ENCODE measurements around the gene DLG1.

The DLG1 gene

DNA sequence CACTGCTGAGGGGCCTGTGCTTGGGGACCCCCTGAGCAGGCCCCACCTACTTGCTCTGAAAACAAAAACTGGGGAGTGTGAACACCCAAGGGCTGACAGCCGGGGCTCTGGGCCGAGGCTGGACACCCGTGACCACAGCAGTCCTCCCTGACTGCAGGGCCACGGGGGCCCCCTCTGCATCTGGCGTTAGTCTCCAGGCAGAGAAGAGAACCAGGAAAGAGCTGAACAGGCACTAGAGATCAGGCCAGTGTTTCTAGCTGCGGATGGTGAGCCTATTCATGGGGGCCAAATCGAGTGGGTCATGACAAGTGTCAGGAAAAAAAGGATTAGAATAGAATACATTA, 285.9 kb downstream of the DLG1 start:
- TF ChIP-seq TAF1 (IDR thresholded peaks at IDR 0.05; ENCODE audit: low read depth) (no peak), TEAD4 (IDR thresholded peaks at IDR 0.05) (no peak)

DNA sequence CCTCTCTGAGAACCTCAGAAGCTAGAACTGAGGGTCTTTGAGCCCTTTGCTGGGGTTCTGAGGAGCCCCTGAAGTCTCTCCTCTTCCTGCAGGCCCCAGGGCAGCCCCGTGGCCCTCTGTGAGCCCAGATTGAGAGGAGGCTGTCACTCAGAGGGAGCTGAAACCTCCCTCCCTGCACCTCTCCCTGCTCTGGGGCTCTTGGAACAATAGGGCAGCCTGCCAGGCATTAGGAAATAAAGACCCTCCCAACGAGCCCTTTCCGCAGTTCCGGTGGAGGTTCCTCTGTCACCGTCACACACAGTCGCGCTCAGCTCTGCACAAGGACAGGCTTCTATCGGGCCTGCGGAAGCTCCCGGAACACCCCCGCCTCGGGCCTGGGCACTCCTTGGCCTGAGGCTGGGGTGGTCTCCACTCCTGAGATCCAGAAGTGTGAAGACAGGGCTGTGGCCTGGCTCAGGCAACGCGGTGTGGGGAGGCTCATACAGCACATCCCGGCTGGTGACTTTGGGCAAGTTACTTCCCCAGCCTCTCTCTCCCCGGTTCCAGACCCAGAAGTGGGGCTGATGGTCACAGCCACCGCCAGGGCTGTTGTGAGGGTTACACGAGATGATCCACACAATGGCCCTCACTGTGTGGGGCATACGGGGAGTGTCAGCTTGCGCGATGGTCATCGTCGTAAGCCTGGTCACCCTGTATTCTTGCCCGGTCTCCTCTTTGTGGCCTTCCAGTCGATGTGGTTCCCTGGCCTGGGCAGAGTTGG, 286.5 kb downstream of the DLG1 start:
- TF ChIP-seq CREB1 (IDR thresholded peaks at IDR 0.05; ENCODE audit: low read depth) = no peak
- TF ChIP-seq YY1 (IDR thresholded peaks at IDR 0.05; ENCODE audit: low read depth) = no peak
- TF ChIP-seq TCF12 (IDR thresholded peaks at IDR 0.05; ENCODE audit: low read depth) = no peak
- no peak for TF ChIP-seq RAD21 (IDR thresholded peaks at IDR 0.05; ENCODE audit: low read depth)
- TF ChIP-seq NFIC (IDR thresholded peaks at IDR 0.05) = no peak

DNA sequence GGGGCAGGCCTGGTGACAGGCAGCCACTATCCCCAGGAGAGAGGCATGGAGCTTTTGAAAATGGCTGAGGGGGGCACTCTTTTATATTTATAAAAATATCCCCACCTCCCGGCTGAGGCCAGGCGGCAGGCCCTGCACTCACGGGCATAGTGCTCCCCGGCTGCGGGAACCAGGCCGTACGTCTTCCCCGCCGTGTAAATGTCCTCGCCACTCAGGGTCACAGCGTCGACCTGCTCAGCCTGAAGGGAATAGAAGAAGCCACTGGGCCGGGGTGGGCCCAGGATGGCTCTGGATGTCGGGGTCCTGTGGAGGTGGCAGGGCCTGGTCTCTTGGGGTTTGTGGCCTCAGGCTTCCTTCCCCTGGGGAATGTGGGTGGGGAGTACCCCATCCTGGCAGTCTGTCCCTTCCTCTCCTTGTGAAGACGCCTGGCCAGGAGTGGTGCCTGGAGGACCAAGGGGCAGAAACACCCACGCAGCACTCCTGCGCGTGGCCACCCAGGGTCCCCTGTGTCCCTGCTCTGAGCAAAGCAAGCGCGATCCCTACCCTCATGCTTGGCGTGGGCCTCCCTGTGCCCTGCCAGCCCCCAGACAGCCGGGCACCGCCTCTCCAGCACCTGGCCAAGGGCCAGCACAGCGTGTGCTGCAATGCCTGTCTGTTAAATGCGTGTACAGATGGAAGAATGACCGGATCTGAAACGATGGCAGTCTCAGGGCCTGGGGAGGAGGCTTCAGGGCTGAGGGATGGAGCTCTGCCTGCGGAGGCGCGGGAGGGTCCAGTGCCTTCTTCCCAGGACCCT, 287.7 kb downstream of the DLG1 start:
- TF ChIP-seq, protein P1, sequence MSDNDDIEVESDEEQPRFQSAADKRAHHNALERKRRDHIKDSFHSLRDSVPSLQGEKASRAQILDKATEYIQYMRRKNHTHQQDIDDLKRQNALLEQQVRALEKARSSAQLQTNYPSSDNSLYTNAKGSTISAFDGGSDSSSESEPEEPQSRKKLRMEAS (IDR thresholded peaks at IDR 0.05) = no peak
- TF ChIP-seq EGR1 (IDR thresholded peaks at IDR 0.05) = no peak
- TF ChIP-seq TEAD4 (IDR thresholded peaks at IDR 0.05) = no peak
- TF ChIP-seq NFIC (IDR thresholded peaks at IDR 0.05) = no peak
- TF ChIP-seq CREB1 (IDR thresholded peaks at IDR 0.05; ENCODE audit: low read depth) = no peak
- TF ChIP-seq CEBPB (IDR thresholded peaks at IDR 0.05) = no peak
- TF ChIP-seq TCF12 (IDR thresholded peaks at IDR 0.05; ENCODE audit: low read depth) = no peak
- TF ChIP-seq YY1 (IDR thresholded peaks at IDR 0.05; ENCODE audit: low read depth) = no peak
- TF ChIP-seq, protein P2, sequence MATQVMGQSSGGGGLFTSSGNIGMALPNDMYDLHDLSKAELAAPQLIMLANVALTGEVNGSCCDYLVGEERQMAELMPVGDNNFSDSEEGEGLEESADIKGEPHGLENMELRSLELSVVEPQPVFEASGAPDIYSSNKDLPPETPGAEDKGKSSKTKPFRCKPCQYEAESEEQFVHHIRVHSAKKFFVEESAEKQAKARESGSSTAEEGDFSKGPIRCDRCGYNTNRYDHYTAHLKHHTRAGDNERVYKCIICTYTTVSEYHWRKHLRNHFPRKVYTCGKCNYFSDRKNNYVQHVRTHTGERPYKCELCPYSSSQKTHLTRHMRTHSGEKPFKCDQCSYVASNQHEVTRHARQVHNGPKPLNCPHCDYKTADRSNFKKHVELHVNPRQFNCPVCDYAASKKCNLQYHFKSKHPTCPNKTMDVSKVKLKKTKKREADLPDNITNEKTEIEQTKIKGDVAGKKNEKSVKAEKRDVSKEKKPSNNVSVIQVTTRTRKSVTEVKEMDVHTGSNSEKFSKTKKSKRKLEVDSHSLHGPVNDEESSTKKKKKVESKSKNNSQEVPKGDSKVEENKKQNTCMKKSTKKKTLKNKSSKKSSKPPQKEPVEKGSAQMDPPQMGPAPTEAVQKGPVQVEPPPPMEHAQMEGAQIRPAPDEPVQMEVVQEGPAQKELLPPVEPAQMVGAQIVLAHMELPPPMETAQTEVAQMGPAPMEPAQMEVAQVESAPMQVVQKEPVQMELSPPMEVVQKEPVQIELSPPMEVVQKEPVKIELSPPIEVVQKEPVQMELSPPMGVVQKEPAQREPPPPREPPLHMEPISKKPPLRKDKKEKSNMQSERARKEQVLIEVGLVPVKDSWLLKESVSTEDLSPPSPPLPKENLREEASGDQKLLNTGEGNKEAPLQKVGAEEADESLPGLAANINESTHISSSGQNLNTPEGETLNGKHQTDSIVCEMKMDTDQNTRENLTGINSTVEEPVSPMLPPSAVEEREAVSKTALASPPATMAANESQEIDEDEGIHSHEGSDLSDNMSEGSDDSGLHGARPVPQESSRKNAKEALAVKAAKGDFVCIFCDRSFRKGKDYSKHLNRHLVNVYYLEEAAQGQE (IDR thresholded peaks at IDR 0.05; ENCODE audit: low read depth) = no peak
- no peak for TF ChIP-seq RAD21 (IDR thresholded peaks at IDR 0.05; ENCODE audit: low read depth)
- TF ChIP-seq, protein P3, sequence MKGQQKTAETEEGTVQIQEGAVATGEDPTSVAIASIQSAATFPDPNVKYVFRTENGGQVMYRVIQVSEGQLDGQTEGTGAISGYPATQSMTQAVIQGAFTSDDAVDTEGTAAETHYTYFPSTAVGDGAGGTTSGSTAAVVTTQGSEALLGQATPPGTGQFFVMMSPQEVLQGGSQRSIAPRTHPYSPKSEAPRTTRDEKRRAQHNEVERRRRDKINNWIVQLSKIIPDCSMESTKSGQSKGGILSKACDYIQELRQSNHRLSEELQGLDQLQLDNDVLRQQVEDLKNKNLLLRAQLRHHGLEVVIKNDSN (IDR thresholded peaks at IDR 0.05) = no peak
- no peak for TF ChIP-seq EP300 (IDR thresholded peaks at IDR 0.05; ENCODE audit: borderline replicate concordance)
- no peak for TF ChIP-seq TAF1 (IDR thresholded peaks at IDR 0.05; ENCODE audit: low read depth)
- no peak for TF ChIP-seq FOXM1 (IDR thresholded peaks at IDR 0.05; ENCODE audit: borderline replicate concordance, low read depth)
- TF ChIP-seq ZBTB7A (IDR thresholded peaks at IDR 0.05; ENCODE audit: low read depth) = no peak

DNA sequence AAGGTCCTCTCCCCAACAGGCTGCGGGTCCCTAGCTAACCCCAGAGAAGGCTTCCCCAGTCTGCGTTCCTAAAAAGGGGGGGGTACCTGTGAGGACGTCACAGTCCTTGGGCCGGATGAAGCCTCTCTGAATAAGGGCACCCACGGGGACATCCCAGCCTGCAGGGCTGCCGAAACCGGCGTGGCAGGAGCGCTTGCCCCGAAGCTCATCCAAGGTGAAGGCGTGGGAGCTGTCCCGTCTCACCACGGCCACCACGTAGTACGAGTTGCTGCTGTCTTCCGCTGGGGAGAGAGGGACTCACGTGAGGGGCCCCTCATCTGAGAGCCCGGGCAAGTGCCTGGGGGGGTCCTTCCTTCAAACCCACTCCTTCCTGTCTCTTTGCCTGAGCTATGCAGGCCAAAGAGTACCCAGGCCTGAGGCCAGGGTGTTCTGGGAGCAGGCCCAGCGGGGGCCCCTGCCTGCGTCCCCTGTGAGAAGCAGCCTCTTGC, 288.8 kb downstream of the DLG1 start:
- TF ChIP-seq CREB1 (IDR thresholded peaks at IDR 0.05; ENCODE audit: low read depth) (no peak), TCF12 (IDR thresholded peaks at IDR 0.05; ENCODE audit: low read depth) (no peak), ZBTB7A (IDR thresholded peaks at IDR 0.05; ENCODE audit: low read depth) (no peak), TEAD4 (IDR thresholded peaks at IDR 0.05) (no peak), RAD21 (IDR thresholded peaks at IDR 0.05; ENCODE audit: low read depth) (no peak), FOXM1 (IDR thresholded peaks at IDR 0.05; ENCODE audit: borderline replicate concordance, low read depth) (no peak), NFIC (IDR thresholded peaks at IDR 0.05) (no peak), EP300 (IDR thresholded peaks at IDR 0.05; ENCODE audit: borderline replicate concordance) (no peak), CEBPB (IDR thresholded peaks at IDR 0.05) (no peak), TAF1 (IDR thresholded peaks at IDR 0.05; ENCODE audit: low read depth) (no peak), EGR1 (IDR thresholded peaks at IDR 0.05) (no peak), YY1 (IDR thresholded peaks at IDR 0.05; ENCODE audit: low read depth) (no peak)
- TF ChIP-seq, protein P3 (IDR thresholded peaks at IDR 0.05) = no peak
- TF ChIP-seq, protein P2 (IDR thresholded peaks at IDR 0.05; ENCODE audit: low read depth) = no peak
- TF ChIP-seq, protein P1 (IDR thresholded peaks at IDR 0.05) = no peak

DNA sequence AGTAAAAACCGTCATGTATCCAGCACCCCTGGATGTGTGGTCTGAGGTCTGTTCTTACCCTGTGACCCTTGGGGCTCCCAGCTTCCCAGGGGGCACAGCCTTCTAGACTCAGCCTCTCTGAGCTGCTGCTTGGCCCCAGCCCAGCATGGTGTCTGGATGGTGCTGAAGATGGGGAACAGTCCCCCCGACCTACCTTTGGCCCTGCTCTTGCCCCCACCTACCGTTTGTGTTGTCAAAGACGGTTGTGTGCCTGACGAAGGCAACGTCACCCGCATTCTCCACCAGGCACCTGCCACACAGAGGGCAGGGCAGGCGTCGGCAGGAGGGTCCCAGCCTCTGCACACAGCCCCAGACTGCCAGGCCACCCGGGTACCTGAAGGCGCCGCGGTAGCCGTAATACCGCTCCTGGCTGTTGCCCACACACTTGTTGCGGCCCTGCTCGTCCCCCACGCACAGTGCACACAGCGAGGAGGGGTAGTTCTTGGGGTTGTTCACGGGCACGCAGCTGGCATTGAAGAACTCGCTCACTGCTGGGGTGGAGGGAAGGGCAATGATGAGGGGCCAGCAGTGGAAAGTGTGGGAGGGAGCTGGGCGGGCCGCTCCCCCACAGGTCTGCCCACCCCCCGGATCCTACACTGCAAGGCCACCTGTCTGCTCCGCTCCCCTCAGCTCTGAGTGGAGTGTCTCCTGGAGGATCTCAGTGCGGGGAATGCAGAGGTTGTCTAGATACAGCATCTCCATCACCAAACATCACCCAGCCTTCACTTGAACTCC, 289.8 kb downstream of the DLG1 start:
- TF ChIP-seq TEAD4 (IDR thresholded peaks at IDR 0.05) (no peak), EP300 (IDR thresholded peaks at IDR 0.05; ENCODE audit: borderline replicate concordance) (no peak), YY1 (IDR thresholded peaks at IDR 0.05; ENCODE audit: low read depth) (no peak), TCF12 (IDR thresholded peaks at IDR 0.05; ENCODE audit: low read depth) (no peak), RAD21 (IDR thresholded peaks at IDR 0.05; ENCODE audit: low read depth) (no peak), CEBPB (IDR thresholded peaks at IDR 0.05) (no peak)
- TF ChIP-seq, protein P1 (IDR thresholded peaks at IDR 0.05) = no peak
